ELR (cell line): Measurements from ENCODE around the gene DNAJC27.
A peak's percentile ranks its signal among the peaks of the same experiment; 100 is the strongest.

ENCODE experiments used
- DNase-seq: peaks from one replicate; pipeline ENCODE4 v3.0.0-alpha.2; 2015; ENCODE audit warnings: low read depth

The DNAJC27 gene

GRCh38 chr2:24970483-24971285 lies 1.1 kb downstream of the DNAJC27 start:
- DNase-seq: peak; percentile 43

- DNase-seq: no peak
Observed at GRCh38 chr2:24969784-24970183, 2.0 kb downstream of the DNAJC27 start.

GRCh38 chr2:24961903-24962302 lies 9.9 kb downstream of the DNAJC27 start:
- DNase-seq: no peak

- DNase-seq: no peak
Observed at GRCh38 chr2:24959761-24960160, 12.0 kb downstream of the DNAJC27 start.

- no peak for DNase-seq
Observed at GRCh38 chr2:24958411-24958935, 13.3 kb downstream of the DNAJC27 start.

GRCh38 chr2:24957976-24958375 lies 13.8 kb downstream of the DNAJC27 start:
- DNase-seq: no peak

- DNase-seq: no peak
Observed at GRCh38 chr2:24957221-24957620, 14.5 kb downstream of the DNAJC27 start.

GRCh38 chr2:24955921-24956320 lies 15.8 kb downstream of the DNAJC27 start:
- no peak for DNase-seq

GRCh38 chr2:24955232-24955631 lies 16.5 kb downstream of the DNAJC27 start:
- DNase-seq: no peak

GRCh38 chr2:24950102-24950501 lies 21.7 kb downstream of the DNAJC27 start:
- DNase-seq: no peak

GRCh38 chr2:24948506-24948905 lies 23.2 kb downstream of the DNAJC27 start:
- no peak for DNase-seq

GRCh38 chr2:24947561-24948157 lies 24.1 kb downstream of the DNAJC27 start:
- no peak for DNase-seq

GRCh38 chr2:24945907-24946306 lies 25.8 kb downstream of the DNAJC27 start:
- peak; percentile 66 for DNase-seq

- no peak for DNase-seq
Observed at GRCh38 chr2:24943427-24944053, 28.2 kb downstream of the DNAJC27 start.

- no peak for DNase-seq
Observed at GRCh38 chr2:24939353-24939752, 32.4 kb downstream of the DNAJC27 start.

- no peak for DNase-seq
Observed at GRCh38 chr2:24937236-24937635, 34.5 kb downstream of the DNAJC27 start.

- no peak for DNase-seq
Observed at GRCh38 chr2:24935145-24935544, 36.6 kb downstream of the DNAJC27 start.

- DNase-seq: no peak
Observed at GRCh38 chr2:24932715-24933114, 39.0 kb downstream of the DNAJC27 start.

- DNase-seq: peak; percentile 43
Observed at GRCh38 chr2:24930768-24931167, 41.0 kb downstream of the DNAJC27 start.

- no peak for DNase-seq
Observed at GRCh38 chr2:24929230-24929629, 42.5 kb downstream of the DNAJC27 start.

- no peak for DNase-seq
Observed at GRCh38 chr2:24928036-24928435, 43.7 kb downstream of the DNAJC27 start.

GRCh38 chr2:24926602-24927252 lies 45.0 kb downstream of the DNAJC27 start:
- no peak for DNase-seq

GRCh38 chr2:24926220-24926601 lies 45.5 kb downstream of the DNAJC27 start:
- no peak for DNase-seq
